ENCODE data around the gene MLXIP.
"Not testable (repeated sequence)": the region's sequence is repeated elsewhere in the genome, so short reads cannot be mapped to it uniquely, and the experiment has no call there.

Gene MLXIP, protein sequence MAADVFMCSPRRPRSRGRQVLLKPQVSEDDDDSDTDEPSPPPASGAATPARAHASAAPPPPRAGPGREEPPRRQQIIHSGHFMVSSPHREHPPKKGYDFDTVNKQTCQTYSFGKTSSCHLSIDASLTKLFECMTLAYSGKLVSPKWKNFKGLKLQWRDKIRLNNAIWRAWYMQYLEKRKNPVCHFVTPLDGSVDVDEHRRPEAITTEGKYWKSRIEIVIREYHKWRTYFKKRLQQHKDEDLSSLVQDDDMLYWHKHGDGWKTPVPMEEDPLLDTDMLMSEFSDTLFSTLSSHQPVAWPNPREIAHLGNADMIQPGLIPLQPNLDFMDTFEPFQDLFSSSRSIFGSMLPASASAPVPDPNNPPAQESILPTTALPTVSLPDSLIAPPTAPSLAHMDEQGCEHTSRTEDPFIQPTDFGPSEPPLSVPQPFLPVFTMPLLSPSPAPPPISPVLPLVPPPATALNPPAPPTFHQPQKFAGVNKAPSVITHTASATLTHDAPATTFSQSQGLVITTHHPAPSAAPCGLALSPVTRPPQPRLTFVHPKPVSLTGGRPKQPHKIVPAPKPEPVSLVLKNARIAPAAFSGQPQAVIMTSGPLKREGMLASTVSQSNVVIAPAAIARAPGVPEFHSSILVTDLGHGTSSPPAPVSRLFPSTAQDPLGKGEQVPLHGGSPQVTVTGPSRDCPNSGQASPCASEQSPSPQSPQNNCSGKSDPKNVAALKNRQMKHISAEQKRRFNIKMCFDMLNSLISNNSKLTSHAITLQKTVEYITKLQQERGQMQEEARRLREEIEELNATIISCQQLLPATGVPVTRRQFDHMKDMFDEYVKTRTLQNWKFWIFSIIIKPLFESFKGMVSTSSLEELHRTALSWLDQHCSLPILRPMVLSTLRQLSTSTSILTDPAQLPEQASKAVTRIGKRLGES

DNA sequence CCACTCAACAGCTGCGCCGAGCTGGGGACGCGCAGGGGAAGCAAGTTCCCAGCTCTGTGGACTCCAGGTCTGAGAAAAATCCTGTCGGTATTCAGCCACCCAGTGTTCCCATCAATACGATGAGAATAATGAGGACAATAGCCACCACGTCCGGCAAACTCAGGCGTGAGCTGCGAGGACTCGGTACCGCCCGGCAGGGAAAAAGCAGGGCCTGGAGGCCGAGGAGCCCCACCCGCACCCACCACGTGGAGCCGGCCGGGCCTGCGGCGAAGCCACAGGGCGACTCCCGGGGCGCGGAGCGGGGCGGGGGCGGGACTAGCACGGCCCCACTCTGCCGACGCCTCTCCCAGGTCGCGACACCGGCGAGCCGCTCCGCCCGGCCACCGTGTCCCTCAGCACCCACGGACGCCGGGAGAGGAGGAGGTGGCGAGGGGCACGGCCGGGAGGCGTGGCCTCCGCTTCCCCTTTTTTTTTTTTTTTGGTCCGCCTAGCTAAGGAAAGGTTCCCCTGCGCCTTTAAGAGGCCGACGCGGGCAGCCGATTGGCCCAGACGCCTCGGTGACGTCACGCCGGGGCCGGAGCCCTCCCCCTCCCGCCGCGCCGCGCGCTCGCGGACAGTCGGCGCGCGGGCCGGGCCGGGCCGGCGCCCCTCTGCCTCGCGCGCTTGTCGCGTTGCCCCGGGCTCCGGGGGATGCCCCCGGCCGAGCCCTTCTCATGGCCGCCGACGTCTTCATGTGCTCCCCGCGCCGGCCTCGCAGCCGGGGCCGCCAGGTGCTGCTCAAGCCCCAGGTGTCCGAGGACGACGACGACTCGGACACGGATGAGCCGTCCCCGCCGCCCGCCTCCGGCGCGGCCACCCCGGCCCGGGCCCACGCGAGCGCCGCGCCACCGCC lies at the start of gene MLXIP:
TSS of gene MLXIP (plus strand) at position 616 of the 892 bp plus-strand sequence. CDS start at position 714, 98 bp downstream.
- peak; percentile 92 for DNase-seq (ENCODE audit: low spot score)

DNA sequence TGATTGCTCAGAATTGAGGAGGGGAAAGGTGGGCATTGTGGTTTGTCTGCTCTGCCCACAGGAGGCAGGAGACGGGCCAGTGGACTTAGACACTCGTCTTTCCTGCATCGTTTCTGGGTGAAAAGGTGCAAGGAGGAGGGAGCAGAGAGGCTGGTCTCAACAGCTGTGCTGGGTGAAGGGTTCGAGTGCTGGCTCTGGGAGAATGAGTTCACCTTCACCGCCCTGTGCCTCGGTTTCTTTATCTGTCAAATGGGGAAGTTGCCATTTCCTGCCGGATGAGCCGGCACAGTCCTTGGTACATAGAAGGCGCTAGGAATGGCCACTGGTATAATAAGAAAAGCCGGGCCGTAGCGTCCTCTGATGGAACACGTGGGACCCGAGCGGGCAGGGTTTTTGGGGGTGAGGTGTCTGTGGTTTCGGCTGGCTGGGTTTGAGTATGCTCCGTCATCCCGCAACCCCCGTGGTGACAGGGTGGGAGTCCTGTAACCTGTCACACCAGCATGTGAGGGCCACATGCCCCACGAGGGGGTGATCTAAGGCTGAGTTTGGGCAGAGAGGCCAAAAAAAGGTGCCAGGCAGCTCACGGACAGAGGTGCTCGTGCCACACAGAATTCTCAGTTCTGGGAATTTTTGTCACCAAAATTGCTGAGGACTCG lies 49.5 kb upstream of the MLXIP start:
- DNase-seq (ENCODE audit: low spot score), result no peak

DNA sequence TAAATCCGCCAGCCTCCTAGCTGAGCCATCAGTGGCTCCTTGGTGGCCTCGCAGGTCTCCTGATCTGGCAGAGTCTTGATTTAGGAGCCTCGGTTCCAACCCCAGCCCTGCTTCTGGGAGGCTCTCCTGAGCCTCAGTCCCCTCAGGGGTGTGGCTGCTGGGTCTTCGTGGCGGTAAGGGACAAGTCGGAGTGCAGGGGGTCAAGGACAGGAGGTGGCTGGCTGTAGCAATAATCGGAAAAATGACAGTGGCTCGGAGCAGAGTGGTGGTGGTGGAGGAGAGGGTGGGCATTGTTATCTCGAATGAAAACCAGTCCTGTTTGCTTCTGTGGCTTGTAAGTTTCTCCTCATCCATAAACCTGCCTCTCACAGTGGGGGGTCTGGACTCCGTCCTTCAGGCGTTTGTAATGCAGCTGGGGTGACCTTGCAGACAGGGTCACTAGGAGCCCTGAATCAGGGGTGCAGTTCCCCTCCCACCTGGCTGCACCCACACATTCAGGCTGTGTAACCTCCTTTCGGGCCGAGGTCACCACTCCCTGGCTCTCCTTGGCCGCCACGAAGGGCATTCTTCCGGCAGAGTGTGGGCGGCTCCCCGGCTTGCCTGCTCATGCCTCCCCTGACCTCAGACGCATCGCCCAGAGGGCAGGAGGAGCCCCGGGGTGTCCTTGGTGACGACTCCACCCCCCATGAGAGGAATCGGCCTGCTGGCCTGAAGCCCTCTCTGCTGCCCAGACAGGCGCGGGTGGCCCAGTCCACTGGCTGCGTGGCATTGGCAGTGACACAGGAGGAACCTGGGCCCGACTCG lies 48.7 kb upstream of the MLXIP start:
- DNase-seq (ENCODE audit: low spot score), result no peak

DNA sequence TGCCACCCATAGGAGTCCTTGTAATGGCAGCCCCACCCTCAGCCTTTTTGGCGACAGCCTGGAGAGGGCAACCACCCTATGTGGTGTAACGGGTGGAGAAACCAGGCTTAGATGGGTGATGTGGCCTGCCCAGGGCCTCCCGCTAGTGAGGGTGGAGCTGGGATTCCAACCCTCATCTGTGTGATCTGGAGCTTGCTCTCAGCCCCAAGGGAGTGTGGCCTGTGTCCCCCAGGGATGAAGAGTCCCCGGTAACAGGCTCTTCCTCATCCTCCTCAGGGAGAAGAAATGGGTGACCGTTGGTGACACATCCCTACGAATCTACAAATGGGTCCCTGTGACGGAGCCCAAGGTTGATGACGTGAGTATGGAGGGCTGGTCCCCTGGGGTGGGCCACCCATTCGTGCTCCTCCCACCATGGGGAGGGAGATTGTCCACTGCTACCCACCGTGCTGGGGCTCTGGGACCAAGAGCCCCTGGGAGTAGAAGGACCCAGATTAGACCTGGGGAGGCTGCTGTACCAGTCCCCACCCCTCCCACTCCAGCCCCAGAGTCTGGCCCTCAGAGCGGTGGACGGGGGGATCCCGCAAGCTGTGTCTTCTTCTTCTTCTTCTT lies 48.0 kb upstream of the MLXIP start:
- no peak for DNase-seq (ENCODE audit: low spot score)

DNA sequence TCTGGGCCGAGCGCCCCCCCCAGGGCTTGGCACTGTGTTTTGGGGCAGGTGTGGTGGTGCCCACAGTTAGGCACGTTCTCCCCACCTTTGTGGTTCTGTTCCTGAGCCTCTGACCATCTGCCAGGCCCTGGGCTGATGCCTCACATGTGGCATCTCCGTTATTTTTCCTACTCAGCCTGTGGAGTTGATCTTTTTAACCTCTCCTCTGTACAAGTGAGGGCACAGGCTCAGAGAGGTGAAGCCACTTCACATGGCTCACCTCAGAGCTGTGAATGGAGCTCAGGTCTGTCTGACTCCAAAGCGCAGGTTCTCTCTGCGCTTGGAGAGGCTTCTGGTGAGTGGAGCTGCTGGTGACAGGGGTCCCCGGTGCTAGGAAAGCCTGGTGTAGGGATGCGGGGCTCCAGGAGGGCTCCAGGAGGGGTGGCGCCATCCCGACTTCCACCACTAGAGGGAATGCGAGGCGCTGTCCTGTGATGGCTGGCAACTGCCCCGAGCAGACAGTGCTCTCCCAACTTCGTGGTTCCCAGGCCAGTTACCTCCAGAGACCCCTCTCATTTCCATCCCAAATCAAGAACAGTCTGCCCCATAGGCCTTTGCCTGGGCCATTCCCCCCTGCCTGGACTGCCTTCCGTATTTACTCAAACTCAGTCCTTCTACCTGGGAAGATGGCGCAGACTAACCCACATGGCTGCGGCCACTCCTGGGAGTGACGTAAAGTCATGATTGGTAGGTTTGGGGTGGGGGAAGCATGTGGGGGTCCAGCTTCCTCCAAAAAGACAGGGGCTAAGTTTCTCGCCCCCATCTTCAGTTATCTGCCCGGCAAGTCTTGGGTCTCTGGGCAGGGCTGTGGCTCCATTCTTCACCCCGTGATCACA lies 47.0 kb upstream of the MLXIP start:
- no peak for DNase-seq (ENCODE audit: low spot score)

DNA sequence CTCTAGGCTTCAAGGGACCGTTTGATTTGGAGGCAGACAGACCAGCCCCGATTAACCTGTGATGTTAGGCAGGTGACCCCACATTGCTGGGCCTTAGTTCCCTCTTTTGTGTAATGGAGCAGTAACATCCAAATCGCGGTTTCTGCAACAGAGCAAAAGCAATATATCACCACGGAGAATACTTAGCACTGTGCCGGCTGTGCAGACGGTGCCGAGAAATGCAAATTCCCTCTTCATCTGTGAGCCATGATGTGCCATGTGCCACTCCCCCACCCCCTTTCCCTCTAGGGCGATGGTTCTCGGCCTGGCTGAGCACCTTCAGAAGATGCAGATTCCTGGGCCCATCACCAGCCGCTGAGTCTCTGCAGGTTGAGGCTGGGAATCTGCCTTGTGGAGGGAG lies 46.0 kb upstream of the MLXIP start:
- DNase-seq (ENCODE audit: low spot score), result no peak

DNA sequence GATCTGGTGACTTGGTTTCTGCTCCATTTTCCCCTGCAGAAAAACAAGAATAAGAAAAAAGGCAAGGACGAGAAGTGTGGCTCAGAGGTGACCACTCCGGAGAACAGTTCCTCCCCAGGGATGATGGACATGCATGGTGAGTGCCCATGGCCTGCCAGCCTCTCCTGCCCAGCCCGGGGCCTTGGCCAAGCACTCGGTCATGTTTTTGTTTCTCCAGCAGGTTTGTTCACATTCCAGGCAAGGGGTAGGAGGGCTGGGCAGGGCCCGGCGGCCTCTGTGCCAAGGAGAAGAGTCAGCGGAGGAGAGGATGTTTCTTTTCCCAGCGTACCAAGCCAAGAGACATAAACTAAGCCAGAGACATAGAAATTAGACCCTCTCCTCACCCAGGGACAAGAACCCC lies 43.3 kb upstream of the MLXIP start:
- no peak for DNase-seq (ENCODE audit: low spot score)

DNA sequence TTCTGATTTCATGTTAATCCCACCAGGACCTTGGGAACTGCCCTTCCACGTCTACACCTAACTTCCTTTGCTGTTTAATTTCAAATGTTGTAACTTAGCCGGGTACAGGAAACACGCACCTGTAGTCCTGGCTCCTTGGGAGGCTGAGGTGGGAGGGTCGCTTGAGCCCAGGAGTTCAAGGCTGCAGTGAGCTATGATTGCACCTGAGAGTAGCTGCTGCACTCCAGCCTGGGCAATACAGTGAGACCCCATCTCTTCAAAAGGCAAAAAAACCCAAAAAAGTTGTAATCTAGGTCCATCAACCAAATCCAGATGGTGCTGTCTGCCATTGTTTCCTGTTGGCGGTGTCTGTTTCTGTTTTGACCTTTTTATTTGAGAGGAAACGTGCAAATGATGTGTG lies 42.4 kb upstream of the MLXIP start:
- no peak for DNase-seq (ENCODE audit: low spot score)

DNA sequence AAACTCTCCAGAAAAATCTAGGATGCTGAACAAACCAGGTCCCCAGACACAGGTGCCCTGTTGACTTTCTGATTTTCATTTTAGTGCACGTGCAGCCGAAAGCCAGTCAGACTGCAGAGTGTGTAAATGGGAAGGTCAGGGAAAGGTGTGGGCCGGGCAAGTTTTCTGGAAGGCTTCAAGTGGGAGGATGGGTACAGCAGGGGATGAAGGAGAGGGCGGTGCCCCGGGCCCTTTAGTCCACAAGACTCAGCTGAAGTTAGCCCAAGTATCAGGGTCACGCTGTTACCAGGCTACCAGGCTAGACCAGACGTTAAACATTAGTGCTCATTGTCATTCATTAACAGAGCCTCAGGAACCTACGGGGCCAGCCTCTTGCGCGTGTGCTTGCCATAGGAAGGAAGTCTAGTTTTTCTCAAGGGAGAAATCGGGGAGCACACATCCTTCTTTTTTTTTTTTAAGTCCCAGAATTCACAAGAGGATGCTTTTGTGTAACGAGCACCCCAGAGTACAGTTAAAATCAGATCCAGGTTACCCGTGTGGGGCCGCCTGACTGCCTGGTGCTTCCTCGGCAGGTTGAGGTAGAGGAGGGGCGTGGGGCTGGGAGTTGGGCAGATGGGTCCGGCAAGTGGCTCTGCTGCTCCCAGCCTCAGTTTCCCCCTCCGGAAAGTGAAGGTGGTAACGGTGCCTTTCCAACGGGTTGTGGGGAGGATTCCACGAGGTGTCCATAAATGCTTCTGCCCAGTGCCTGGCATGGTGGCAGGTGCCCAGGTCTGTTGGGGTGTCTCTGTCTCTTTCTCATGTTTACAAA lies 37.8 kb upstream of the MLXIP start:
- DNase-seq (ENCODE audit: low spot score), result no peak

DNA sequence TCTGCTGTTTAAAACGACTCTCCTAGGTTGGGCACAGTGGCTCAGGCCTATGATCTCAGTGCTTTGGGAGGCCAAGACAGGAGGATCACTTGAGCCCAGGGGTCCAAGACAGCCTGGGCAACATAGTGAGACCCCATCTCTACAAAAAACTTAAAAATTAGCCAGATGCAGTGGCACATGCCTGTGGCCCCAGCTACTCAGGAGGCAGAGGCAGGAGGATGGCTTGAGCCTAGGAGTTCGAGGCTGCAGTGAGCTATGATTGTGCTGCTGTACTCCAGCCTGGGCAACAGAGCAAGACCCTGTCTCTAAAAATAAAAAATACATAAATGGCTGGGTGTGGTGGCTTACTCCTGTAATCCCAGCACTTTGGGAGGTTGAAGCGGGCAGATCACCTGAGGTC lies 37.1 kb upstream of the MLXIP start:
- DNase-seq (ENCODE audit: low spot score), result not testable (repeated sequence)

DNA sequence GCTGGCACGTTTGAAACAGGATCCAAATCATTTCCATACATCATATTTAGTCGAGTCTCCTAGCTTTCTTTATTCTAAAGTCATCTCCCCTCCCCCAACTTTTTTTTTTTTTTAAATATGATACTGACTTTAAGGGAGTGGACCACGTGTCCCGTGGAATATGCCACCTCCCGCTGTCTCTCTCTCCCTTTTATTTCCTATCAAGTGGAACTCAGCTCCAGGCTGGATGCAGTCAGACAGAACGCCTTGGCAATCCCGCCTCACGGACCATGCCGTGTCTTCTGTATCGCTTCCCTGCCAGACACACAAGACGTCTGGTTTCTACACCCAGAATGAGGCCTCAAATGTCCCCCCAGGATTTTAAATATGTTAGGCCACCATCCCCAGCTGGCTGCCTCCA lies 35.6 kb upstream of the MLXIP start:
- no peak for DNase-seq (ENCODE audit: low spot score)

DNA sequence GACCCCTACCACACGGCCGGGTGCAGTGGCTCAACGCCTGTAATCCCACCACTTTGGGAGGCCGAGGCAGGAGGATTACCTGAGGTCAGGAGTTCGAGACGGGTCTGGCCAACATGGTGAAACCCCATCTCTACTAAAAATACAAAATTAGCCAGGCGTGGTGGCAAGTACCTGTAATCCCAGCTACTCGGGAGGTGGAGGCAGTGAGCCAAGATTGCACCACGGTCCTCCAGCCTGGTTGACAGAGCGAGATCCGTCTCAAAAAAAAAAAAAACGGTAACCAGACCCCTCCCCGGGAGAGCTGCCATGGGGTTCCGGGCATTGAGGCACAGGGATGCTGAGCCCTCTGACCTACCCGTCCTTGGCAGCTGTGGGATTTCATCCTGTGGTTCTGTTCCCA lies 35.1 kb upstream of the MLXIP start:
- no peak for DNase-seq (ENCODE audit: low spot score)

DNA sequence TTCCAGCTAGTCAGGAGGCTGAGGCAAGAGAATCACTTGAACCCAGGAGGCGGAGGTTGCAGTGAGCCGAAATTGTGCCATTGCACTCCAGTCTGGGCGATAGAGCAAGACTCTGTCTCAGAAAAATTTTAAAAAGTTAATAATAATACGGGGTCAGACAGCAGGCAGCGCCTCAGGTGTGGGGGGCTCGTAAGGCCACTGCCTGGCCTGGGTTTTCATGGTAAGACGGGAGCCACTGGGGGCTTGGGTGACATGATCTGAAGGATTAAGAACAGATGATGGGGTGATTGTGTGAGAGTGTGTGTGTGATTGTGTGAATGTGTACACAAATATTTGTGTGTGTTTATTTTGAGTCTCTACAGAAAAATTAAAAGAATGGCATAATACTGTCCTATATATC lies 33.3 kb upstream of the MLXIP start:
- no peak for DNase-seq (ENCODE audit: low spot score)

DNA sequence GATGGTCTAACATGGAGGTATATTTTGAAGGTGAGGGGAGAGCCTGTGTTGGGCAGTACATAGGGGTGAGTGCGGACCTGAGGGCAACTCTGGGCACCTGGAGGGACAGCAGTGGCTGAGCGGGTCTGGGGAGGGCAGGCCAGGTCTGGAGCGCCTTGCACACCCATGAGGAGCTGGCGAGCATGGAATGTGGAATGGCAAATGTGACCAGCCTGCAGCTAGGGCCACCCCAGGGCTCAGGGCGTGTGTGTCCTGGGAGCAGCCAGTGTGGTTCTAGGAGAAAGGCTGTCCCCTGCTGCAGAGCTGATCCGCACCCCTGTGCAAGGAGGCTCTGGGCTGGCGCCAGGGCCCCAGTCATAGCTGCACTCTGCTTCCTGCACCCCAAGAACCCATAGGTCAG lies 32.4 kb upstream of the MLXIP start:
- DNase-seq (ENCODE audit: low spot score), result no peak

DNA sequence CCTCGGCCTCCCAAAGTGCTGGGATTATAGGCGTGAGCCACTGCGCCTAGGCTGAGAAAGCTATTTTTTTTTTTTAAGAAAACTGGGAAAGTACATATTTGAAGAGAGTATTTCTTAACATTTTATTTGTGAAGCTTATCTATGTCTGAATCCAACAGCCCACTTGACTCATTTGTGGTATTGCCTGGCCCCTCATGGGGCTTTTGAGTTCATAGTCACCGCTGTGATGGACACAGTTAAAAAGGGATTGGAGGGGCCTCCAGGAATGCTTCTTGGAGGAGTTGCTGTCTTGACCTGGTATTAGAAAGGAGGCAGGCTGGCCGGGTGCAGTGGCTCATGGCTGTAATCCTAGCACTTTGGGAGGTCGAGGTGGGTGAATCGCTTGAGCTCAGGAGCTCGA lies 30.4 kb upstream of the MLXIP start:
- no peak for DNase-seq (ENCODE audit: low spot score)

DNA sequence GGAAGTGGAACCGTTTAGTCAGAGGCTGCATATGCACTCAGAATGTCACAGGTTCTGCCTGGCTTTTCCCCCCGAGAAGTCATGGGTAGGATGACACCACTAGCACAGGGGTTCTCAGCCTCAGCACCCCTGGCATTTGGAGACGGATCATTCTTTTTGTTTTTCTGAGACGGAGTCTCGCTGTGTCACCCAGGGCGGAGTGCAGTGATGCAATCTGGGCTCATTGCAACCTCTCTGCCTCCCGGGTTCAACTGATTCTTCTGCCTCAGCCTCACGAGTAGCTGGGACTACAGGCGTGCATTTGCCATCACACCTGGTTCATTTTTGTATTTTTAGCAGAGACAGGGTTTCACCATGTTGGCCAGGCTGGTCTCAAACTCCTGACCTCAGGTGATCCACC lies 28.7 kb upstream of the MLXIP start:
- DNase-seq (ENCODE audit: low spot score), result no peak

DNA sequence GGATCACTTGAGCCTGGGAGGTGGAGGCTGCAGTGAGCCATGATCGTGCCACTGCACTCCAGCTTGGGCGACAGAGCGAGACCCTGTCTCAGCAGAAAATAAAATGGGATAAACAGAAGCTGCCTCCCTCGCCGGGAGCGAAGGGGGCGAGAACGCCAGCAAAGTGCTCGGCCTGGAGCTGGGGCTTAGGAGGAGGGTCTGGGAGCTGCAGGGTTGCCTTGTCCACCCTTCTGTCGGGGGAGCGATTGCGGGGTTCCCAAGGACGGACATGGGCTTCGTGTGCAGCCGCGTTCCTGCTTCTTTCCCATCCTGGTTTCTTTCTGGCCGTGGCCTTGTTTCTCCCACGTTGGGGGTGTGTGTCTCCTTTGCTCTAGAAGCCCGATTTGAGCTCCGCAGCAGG lies 27.9 kb upstream of the MLXIP start:
- no peak for DNase-seq (ENCODE audit: low spot score)

DNA sequence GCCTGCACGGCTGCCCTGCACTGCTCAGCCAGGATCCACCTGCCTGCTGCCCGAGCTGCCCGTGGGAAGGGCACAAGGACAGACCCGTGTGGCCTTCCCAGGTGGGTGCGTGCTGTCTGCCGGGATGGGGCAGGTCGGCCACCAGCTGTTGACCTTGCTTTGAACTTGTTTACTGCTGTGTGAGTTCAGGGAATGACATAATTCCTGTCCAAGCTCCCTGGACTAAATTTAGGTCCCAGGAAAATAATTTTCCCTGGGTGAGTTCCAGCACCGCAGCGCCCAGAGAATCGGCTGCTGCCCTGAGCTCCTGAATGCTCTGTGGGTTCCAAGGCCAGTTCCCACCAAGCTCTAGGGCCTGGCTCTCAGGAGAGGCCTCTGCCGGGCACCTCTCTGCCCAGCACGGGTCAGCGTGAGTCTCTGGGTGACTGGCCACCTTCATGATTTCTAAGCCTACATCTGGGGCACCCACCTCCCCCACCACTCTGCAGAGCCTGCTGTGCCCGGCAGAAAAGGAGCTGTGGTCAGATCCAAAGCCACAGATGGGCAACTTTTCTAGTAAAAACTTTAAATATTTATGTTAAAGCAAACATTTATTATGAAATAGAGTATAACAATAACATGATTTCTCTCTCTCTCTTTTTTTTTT lies 27.2 kb upstream of the MLXIP start:
- DNase-seq (ENCODE audit: low spot score), result no peak
